Neuron (in vitro differentiated cells): ENCODE results near the gene TBL3.

Experiments
- H2AFZ ChIP-seq: one replicate; pipeline ENCODE4 v1.6.1; 2013; ENCODE audit warnings: low read depth, mild to moderate bottlenecking, inconsistent platforms, low read length, moderate library complexity
- H3K27me3 ChIP-seq: one replicate; pipeline ENCODE4 v1.6.1; 2013; ENCODE audit warnings: low read length; ENCODE audit not compliant: insufficient read depth
- H3K36me3 ChIP-seq: one replicate; pipeline ENCODE4 v1.6.1; 2013; ENCODE audit warnings: low read length; ENCODE audit not compliant: insufficient read depth
- H3K4me1 ChIP-seq: one replicate; pipeline ENCODE4 v1.6.1; 2013; ENCODE audit warnings: low read length; ENCODE audit not compliant: insufficient read depth
- H3K4me3 ChIP-seq: 2 replicates; pipeline ENCODE4 v1.5.1; 2013; ENCODE audit warnings: mild to moderate bottlenecking, low read length, moderate library complexity
- H3K9me3 ChIP-seq: one replicate; pipeline ENCODE4 v1.6.1; 2013; ENCODE audit warnings: low read length

TBL3 gene

GRCh38 chr16:1999866-2000514, 28.1 kb downstream of the TBL3 start:
- H3K27me3 ChIP-seq, result no peaks in the 10 kb centered on the region
- no peak overlapping the region for H2AFZ ChIP-seq
- no peak overlapping the region for H3K4me3 ChIP-seq
- H3K36me3 ChIP-seq, result peaks cover 63% of the 10 kb centered on the region
- peaks cover 13% of the 10 kb centered on the region for H3K4me1 ChIP-seq
- no peaks in the 10 kb centered on the region for H3K9me3 ChIP-seq

GRCh38 chr16:2001035-2001434, 29.2 kb downstream of the TBL3 start:
- H2AFZ ChIP-seq, result no peak overlapping the region
- peaks cover 22% of the 10 kb centered on the region for H3K4me1 ChIP-seq
- no peaks in the 10 kb centered on the region for H3K27me3 ChIP-seq
- no peaks in the 10 kb centered on the region for H3K9me3 ChIP-seq
- no peak overlapping the region for H3K4me3 ChIP-seq
- H3K36me3 ChIP-seq, result peaks cover 63% of the 10 kb centered on the region

GRCh38 chr16:2001456-2002355, 29.9 kb downstream of the TBL3 start:
- H3K9me3 ChIP-seq, result no peaks in the 10 kb centered on the region
- no peak overlapping the region for H2AFZ ChIP-seq
- no peak overlapping the region for H3K4me3 ChIP-seq
- H3K36me3 ChIP-seq, result peaks cover 62% of the 10 kb centered on the region
- no peaks in the 10 kb centered on the region for H3K27me3 ChIP-seq
- peaks cover 24% of the 10 kb centered on the region for H3K4me1 ChIP-seq

- Histone ChIP-seq H3K9me3 (no peaks in the 10 kb centered on the region), H3K4me1 (peaks cover 30% of the 10 kb centered on the region), H2AFZ (no peak overlapping the region), H3K27me3 (no peaks in the 10 kb centered on the region), H3K4me3 (no peak overlapping the region), H3K36me3 (peaks cover 56% of the 10 kb centered on the region)
These were observed 30.8 kb downstream of the TBL3 start for GRCh38 chr16:2002406-2003230.

GRCh38 chr16:2003231-2003826, 31.5 kb downstream of the TBL3 start:
- Histone ChIP-seq H3K4me1 (peaks cover 37% of the 10 kb centered on the region), H3K4me3 (no peak overlapping the region), H3K27me3 (no peaks in the 10 kb centered on the region), H3K36me3 (peaks cover 52% of the 10 kb centered on the region), H2AFZ (no peak overlapping the region), H3K9me3 (no peaks in the 10 kb centered on the region)

GRCh38 chr16:2003827-2004641, 32.2 kb downstream of the TBL3 start:
- Histone ChIP-seq H3K4me1 (peaks cover 44% of the 10 kb centered on the region), H3K36me3 (peaks cover 47% of the 10 kb centered on the region), H3K4me3 (no peak overlapping the region), H2AFZ (no peak overlapping the region), H3K27me3 (no peaks in the 10 kb centered on the region), H3K9me3 (no peaks in the 10 kb centered on the region)

- Histone ChIP-seq H3K27me3 (no peaks in the 10 kb centered on the region), H3K4me1 (peaks cover 45% of the 10 kb centered on the region), H3K4me3 (no peak overlapping the region), H3K9me3 (no peaks in the 10 kb centered on the region), H3K36me3 (peaks cover 38% of the 10 kb centered on the region), H2AFZ (no peak overlapping the region)
These were observed 33.1 kb downstream of the TBL3 start for GRCh38 chr16:2004795-2005517.

GRCh38 chr16:2005646-2006045, 33.8 kb downstream of the TBL3 start:
- Histone ChIP-seq H3K36me3 (peaks cover 31% of the 10 kb centered on the region), H2AFZ (no peak overlapping the region), H3K27me3 (no peaks in the 10 kb centered on the region), H3K4me3 (no peak overlapping the region), H3K9me3 (no peaks in the 10 kb centered on the region), H3K4me1 (peaks cover 52% of the 10 kb centered on the region)

- H3K9me3 ChIP-seq, result no peaks in the 10 kb centered on the region
- no peak overlapping the region for H3K4me3 ChIP-seq
- peaks cover 53% of the 10 kb centered on the region for H3K4me1 ChIP-seq
- no peak overlapping the region for H2AFZ ChIP-seq
- no peaks in the 10 kb centered on the region for H3K27me3 ChIP-seq
- peaks cover 25% of the 10 kb centered on the region for H3K36me3 ChIP-seq
These were observed 34.5 kb downstream of the TBL3 start for GRCh38 chr16:2006317-2006716.

GRCh38 chr16:2007081-2007836, 35.4 kb downstream of the TBL3 start:
- peaks cover 16% of the 10 kb centered on the region for H3K36me3 ChIP-seq
- H3K9me3 ChIP-seq, result no peaks in the 10 kb centered on the region
- peaks cover 53% of the 10 kb centered on the region for H3K4me1 ChIP-seq
- H3K27me3 ChIP-seq, result no peaks in the 10 kb centered on the region
- H2AFZ ChIP-seq, result no peak overlapping the region
- peak overlapping the region; percentile 16 for H3K4me3 ChIP-seq

- Histone ChIP-seq H3K4me1 (peaks cover 53% of the 10 kb centered on the region), H3K36me3 (peaks cover 8% of the 10 kb centered on the region), H3K27me3 (no peaks in the 10 kb centered on the region), H2AFZ (no peak overlapping the region), H3K9me3 (no peaks in the 10 kb centered on the region), H3K4me3 (peak overlapping the region; percentile 92)
These were observed 36.2 kb downstream of the TBL3 start for GRCh38 chr16:2008009-2008526.
